Liver (tissue), 3 donors: Measurements from ENCODE around the gene TMCO4.

ENCODE experiments used
- EGR1 ChIP-seq, 2 donors: IDR thresholded peaks; 2 replicates each; pipeline ENCODE4 v1.6.1; 2016 to 2018; ENCODE audit warnings: antibody characterized with exemption in 2 of 2, low read depth in 2 of 2
- TF ChIP-seq, protein P1 (sequence below): fragments of 150-350 bp; IDR thresholded peaks from 2 replicates; pipeline ENCODE4 v1.5.1; 2017; ENCODE audit warnings: improper control_type of control experiment, low read depth, low read length; ENCODE audit not compliant: missing input control
- donor health status: healthy.
- donor health status: healthy.

DNA sequence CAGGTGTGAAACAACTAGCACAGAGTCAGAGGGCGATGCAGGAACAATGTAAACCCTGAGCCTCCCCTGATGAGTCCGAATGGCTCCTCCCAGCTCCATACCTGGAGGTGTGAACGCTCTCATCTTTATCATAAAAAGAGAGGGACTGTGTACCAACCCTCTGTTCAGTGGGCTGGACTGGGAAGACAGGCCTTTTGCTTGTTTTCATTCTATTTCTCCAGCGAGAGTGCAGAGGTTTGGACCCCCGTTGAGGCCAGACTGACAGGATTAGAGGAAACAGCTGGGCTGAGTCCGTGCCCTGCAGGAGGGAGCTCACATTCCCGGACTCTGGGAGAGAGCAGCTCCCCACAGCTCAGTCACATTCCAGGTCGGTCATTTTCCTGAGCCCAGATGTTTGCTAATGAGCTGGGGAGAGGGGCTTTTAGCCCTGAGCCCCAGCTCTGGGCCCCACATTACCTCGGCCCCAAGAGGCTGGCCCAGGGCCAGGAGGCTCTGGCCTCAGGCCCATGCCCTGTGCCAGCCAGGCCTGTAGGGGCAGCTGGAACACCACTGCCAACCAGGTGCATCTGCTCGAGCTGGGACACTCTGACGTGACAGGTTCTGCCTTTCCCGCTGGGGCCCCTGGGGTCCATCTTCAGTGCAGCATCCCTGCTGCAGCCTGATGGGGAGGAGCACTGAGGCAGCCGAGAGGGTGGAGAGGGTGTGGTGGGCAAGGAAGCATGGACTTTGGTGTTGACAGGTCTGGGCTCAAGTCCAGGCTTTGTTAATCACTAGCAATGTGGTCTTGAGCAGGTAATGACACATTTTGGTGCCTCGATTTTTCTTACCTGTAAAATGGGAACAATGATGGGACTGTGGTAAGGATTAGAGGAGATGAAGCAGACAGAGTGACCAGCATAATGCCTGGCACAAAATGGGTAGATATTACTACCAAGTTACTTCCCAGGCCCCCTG lies 159.1 kb downstream of the TMCO4 start:
- TF ChIP-seq, protein P1, sequence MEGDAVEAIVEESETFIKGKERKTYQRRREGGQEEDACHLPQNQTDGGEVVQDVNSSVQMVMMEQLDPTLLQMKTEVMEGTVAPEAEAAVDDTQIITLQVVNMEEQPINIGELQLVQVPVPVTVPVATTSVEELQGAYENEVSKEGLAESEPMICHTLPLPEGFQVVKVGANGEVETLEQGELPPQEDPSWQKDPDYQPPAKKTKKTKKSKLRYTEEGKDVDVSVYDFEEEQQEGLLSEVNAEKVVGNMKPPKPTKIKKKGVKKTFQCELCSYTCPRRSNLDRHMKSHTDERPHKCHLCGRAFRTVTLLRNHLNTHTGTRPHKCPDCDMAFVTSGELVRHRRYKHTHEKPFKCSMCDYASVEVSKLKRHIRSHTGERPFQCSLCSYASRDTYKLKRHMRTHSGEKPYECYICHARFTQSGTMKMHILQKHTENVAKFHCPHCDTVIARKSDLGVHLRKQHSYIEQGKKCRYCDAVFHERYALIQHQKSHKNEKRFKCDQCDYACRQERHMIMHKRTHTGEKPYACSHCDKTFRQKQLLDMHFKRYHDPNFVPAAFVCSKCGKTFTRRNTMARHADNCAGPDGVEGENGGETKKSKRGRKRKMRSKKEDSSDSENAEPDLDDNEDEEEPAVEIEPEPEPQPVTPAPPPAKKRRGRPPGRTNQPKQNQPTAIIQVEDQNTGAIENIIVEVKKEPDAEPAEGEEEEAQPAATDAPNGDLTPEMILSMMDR, result no peak
- no peak for TF ChIP-seq EGR1 (IDR thresholded peaks at IDR 0.05; ENCODE audit: low read depth in 2 of 2)
